ENCODE measurements around the gene KCNJ11.

KCNJ11 gene

DNA sequence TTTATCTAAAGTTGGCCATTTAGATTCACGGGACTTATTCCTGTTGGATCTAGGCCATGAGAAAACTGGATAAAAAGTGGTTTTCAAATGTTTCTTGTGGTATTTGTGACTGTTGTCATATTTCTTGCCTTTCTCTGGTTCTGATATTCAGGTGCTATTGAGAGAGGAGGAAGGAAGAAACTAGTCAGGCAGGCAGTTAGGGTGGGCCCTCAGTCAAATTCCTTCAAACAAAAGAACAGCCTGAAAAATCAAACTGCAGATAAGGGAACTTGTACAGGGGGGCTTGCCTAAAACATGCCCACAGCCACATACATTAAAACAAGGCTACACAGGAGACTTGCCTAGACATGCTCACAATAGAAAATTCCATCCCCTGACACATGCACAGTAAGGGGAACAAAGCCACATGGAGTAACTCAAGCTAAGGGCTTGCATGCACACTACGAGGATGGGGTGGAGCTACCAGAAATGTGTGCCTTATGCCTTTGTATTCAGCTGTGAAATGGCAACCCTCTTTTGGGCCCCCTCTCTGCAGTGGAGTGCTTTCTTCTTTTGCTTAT is 18.7 kb downstream of the KCNJ11 start:
- no peak for DNase-seq (ENCODE audit: low read depth)
- H3K4me3 ChIP-seq (ENCODE audit: low read depth, low read length): no peak overlapping the region
- TF ChIP-seq, protein P1, sequence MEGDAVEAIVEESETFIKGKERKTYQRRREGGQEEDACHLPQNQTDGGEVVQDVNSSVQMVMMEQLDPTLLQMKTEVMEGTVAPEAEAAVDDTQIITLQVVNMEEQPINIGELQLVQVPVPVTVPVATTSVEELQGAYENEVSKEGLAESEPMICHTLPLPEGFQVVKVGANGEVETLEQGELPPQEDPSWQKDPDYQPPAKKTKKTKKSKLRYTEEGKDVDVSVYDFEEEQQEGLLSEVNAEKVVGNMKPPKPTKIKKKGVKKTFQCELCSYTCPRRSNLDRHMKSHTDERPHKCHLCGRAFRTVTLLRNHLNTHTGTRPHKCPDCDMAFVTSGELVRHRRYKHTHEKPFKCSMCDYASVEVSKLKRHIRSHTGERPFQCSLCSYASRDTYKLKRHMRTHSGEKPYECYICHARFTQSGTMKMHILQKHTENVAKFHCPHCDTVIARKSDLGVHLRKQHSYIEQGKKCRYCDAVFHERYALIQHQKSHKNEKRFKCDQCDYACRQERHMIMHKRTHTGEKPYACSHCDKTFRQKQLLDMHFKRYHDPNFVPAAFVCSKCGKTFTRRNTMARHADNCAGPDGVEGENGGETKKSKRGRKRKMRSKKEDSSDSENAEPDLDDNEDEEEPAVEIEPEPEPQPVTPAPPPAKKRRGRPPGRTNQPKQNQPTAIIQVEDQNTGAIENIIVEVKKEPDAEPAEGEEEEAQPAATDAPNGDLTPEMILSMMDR (IDR thresholded peaks at IDR 0.05; ENCODE audit: insufficient read depth, low read depth, low read length, missing control alignments): no peak

DNA sequence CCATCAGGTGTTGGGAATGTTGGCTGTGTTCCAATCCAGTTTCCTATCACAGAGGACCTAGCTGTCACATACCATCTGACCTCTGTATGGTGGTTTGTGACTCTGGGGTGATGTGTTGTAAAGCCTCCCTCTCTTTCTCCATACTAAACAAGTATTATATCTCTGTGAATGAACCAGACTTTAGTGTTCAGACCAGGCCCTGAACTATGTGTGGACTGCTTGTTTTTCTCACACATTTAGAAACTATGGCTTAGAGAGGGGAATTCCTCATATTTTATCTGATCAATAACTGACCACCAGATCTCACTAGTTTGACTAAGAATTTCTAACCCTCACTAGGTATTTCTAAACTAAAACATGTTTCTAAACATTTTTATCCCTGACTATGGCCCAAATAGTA is 19.4 kb downstream of the KCNJ11 start:
- TF ChIP-seq, protein P1 (IDR thresholded peaks at IDR 0.05; ENCODE audit: insufficient read depth, low read depth, low read length, missing control alignments): no peak
- no peak for DNase-seq (ENCODE audit: low read depth)
- H3K4me3 ChIP-seq (ENCODE audit: low read depth, low read length): no peak overlapping the region

DNA sequence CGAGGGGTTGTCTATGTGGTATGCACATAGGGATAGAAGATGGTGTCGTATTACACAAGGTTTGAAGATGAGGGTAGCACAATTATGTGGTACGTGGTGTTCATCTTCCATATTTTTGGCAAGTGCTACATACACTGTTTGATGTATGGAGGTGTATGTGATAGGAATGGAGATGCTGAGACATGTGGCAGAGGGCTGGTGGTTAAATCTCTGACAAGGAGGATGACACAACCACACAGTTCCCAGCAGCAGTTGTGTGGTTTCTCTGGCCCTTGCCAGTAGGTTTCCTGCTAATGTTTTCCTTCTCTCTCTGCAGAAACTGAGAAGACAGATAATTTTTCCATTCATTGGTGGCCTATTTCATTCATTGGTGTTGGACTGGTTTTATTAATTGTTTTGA is 19.9 kb downstream of the KCNJ11 start:
- TF ChIP-seq, protein P1 (IDR thresholded peaks at IDR 0.05; ENCODE audit: insufficient read depth, low read depth, low read length, missing control alignments): no peak
- no peak for DNase-seq (ENCODE audit: low read depth)
- no peak overlapping the region for H3K4me3 ChIP-seq (ENCODE audit: low read depth, low read length)

DNA sequence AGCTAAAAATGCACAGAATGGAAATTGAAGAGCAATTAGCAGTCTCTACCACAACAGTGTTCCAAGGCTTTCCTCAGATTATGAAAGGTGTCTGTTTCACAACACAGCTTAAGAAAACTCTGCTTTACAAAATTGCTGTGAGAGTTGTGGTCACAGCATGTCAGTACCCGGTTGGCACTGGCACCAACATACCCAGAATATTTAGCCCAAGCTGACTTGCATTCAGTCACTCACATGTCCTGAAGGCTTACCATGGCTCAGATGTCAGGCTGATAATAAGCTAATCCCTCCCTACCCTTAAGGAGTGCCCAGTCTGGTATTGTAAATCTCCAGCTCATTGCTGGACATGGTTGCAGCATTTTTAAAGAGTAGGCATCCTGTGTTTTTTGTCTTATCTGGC is 22.0 kb downstream of the KCNJ11 start:
- TF ChIP-seq, protein P1 (IDR thresholded peaks at IDR 0.05; ENCODE audit: insufficient read depth, low read depth, low read length, missing control alignments): no peak
- no peak for DNase-seq (ENCODE audit: low read depth)
- H3K4me3 ChIP-seq (ENCODE audit: low read depth, low read length): no peak overlapping the region

DNA sequence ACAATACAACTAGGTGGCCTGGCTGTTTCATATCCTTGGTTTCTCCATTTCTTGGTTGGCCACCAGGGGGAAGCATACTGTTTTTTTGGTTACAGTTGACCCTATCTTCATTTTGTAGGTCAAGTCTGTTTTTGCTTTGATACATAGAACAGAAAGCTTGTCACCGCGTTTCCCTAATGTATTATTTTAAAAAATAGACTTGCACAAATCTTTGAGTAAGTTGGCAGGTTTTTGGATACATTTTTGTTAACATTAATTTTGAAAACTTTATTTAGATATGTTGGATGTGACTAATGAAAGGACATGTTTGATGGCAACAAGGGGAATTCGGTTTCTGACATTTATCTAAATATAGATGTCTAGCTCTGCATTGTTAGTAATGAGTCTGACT is 33.9 kb downstream of the KCNJ11 start:
- no peak overlapping the region for H3K4me3 ChIP-seq (ENCODE audit: low read depth, low read length)
- DNase-seq (ENCODE audit: low read depth): peak; percentile 75

DNA sequence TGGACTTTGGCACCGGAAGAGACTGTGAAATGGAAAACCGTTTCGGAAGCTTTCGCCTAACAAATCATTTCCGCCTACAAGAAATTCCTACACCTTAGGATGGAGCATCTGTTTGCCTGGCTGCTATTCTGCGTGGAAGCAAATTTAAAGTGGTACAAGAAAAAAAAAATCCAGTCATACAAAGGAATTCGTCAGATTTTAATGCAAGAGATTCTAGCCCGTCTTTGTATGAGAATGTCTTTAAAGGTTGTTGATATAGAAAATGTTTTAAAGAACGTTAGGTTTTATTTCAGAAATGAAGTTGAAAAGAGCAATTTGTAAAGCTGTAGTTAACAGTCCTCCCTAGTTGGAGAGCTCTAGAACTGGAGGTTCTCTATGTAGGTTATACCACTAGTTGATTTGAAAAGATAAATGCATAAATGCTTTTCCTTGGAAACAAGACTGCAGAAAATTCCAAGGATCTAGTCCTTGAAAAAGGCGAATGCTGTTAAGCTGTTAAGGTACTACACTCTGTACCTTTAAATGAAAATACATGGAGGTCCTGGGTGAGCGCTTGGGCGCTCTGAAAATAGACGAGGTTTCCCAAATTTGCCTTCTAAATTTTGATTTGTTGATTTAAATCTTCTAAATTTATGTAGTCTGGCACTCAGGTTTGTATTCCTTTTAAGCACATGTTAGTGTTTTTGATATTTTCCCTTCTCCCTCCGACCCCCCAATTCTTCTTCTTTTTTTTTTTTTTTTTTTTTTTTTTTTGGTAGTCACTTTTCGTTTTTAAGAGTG is 34.4 kb downstream of the KCNJ11 start:
- no peak for DNase-seq (ENCODE audit: low read depth)
- TF ChIP-seq, protein P1 (IDR thresholded peaks at IDR 0.05; ENCODE audit: insufficient read depth, low read depth, low read length, missing control alignments): no peak
- peak overlapping the region; percentile 65 for H3K4me3 ChIP-seq (ENCODE audit: low read depth, low read length)

More for the DNA sequence above, 33.9 kb downstream of the KCNJ11 start:
- TF ChIP-seq, protein P1 (IDR thresholded peaks at IDR 0.05; ENCODE audit: insufficient read depth, low read depth, low read length, missing control alignments): peak; percentile 60

All from GM12865 (cell line).